CD14-positive monocyte (primary cell): Measurements from ENCODE around the gene NRXN3. TPM values are rescaled to one million over a fixed set of nuclear protein-coding genes. Genes with fewer than 3 reads are reported as not detected.

ENCODE experiments used
- DNase-seq, 3 donors: peaks; one replicate each; pipeline ENCODE4 v3.0.0-alpha.2; 2011 to 2022
- H2AFZ ChIP-seq: 2 replicates; pipeline ENCODE4 v1.6.0; 2012; ENCODE audit warnings: mild to moderate bottlenecking, low read depth, low read length, inconsistent platforms; ENCODE audit not compliant: insufficient read depth, poor library complexity, severe bottlenecking
- H3K27ac ChIP-seq, 2 donors: 1 replicate in 1 of 2; 2 replicates in 1 of 2; pipeline ENCODE4 v1.5.1; 2012 to 2013; ENCODE audit warnings: low read length in 2 of 2, control low read depth in 1 of 2, inconsistent platforms in 1 of 2, low read depth in 1 of 2, mild to moderate bottlenecking in 1 of 2
- H3K27me3 ChIP-seq, 2 donors: one replicate each; pipeline versions ENCODE4 v1.6.0 to v1.6.1; 2011 to 2013; ENCODE audit warnings: low read length in 2 of 2; ENCODE audit not compliant: control insufficient read depth in 2 of 2, insufficient read depth in 2 of 2
- H3K36me3 ChIP-seq, 2 donors: replicated peaks in 1 of 2; 1 replicate in 1 of 2; 2 replicates in 1 of 2; pipeline versions ENCODE4 v1.5.1 to v1.6.1; 2012 to 2013; ENCODE audit warnings: low read length in 2 of 2, control low read depth in 1 of 2, inconsistent platforms in 1 of 2, mild to moderate bottlenecking in 1 of 2; ENCODE audit not compliant: insufficient read depth in 2 of 2, control insufficient read depth in 1 of 2
- H3K4me1 ChIP-seq, 2 donors: 1 replicate in 1 of 2; 2 replicates in 1 of 2; pipeline versions ENCODE4 v1.5.1 to v1.6.1; 2012 to 2013; ENCODE audit warnings: low read length in 2 of 2, control low read depth in 1 of 2, inconsistent platforms in 1 of 2, mild to moderate bottlenecking in 1 of 2, moderate library complexity in 1 of 2; ENCODE audit not compliant: insufficient read depth in 2 of 2, control insufficient read depth in 1 of 2
- H3K4me2 ChIP-seq: replicated peaks from 2 replicates; pipeline ENCODE3; 2012; ENCODE audit warnings: low read length, moderate library complexity, mild to moderate bottlenecking; ENCODE audit not compliant: poor library complexity, severe bottlenecking; ENCODE audit errors: extremely low read depth
- H3K4me3 ChIP-seq, 3 experiments: fragments of 200-600 bp in 1 of 3; sonication (generic) in 1 of 3; replicated peaks in 1 of 3; 1 replicate in 2 of 3; 2 replicates in 1 of 3; pipeline ENCODE4 v1.5.1; 2011 to 2013; ENCODE audit warnings: low read length in 3 of 3, mild to moderate bottlenecking in 3 of 3, control low read depth in 2 of 3, low read depth in 2 of 3, inconsistent platforms in 1 of 3, moderate library complexity in 1 of 3
- H3K79me2 ChIP-seq: 2 replicates; pipeline ENCODE4 v1.6.0; 2012; ENCODE audit warnings: mild to moderate bottlenecking, control low read depth, inconsistent platforms, low read length, moderate library complexity; ENCODE audit not compliant: insufficient read depth
- H3K9ac ChIP-seq: 2 replicates; pipeline ENCODE4 v1.6.0; 2017; ENCODE audit warnings: low read length, mild to moderate bottlenecking; ENCODE audit not compliant: insufficient read depth, poor library complexity, severe bottlenecking
- H3K9me3 ChIP-seq, 2 donors: replicated peaks in 1 of 2; 1 replicate in 1 of 2; 2 replicates in 1 of 2; pipeline versions ENCODE4 v1.5.1 to v1.6.1; 2012 to 2013; ENCODE audit warnings: low read length in 2 of 2, control low read depth in 1 of 2; ENCODE audit not compliant: control insufficient read depth in 1 of 2, insufficient read depth in 1 of 2
- H4K20me1 ChIP-seq: 2 replicates; pipeline ENCODE4 v1.6.0; 2012; ENCODE audit warnings: mild to moderate bottlenecking, low read length, control low read depth, moderate library complexity; ENCODE audit not compliant: insufficient read depth
- H3K27ac Mint-ChIP-seq, 7 donors: one replicate each; pipeline ENCODE4 v1.8.0; 2020; ENCODE audit warnings: mild to moderate bottlenecking in 7 of 7, mixed read lengths in 7 of 7, moderate library complexity in 6 of 7, inconsistent platforms in 2 of 7
- H3K27me3 Mint-ChIP-seq, 3 donors: one replicate each; pipeline ENCODE4 v1.8.0; 2021 to 2022; ENCODE audit warnings: low read depth in 3 of 3, mild to moderate bottlenecking in 3 of 3, mixed read lengths in 3 of 3, moderate library complexity in 3 of 3, inconsistent platforms in 1 of 3
- H3K36me3 Mint-ChIP-seq, 2 donors: one replicate each; pipeline ENCODE4 v1.8.0; 2020; ENCODE audit warnings: mixed read lengths in 2 of 2, inconsistent platforms in 1 of 2, mild to moderate bottlenecking in 1 of 2
- H3K4me1 Mint-ChIP-seq: one replicate; pipeline ENCODE4 v1.8.0; 2020; ENCODE audit warnings: mild to moderate bottlenecking, mixed read lengths
- H3K4me3 Mint-ChIP-seq, 2 donors: one replicate each; pipeline ENCODE4 v1.8.0; 2020; ENCODE audit warnings: mild to moderate bottlenecking in 2 of 2, mixed read lengths in 2 of 2, moderate library complexity in 1 of 2
- H3K9me3 Mint-ChIP-seq, 7 donors: one replicate each; pipeline ENCODE4 v1.8.0; 2020 to 2022; ENCODE audit warnings: mixed read lengths in 7 of 7, mild to moderate bottlenecking in 6 of 7, moderate library complexity in 6 of 7, inconsistent platforms in 2 of 7
- WGBS: methylation state at CpG from one replicate; pipeline ENCODE4 v1.1.5; 2013; ENCODE audit warnings: missing lambda C conversion rate; ENCODE audit not compliant: insufficient coverage; 5-methylcytosine and 5-hydroxymethylcytosine counted together
- intact Hi-C, 2 donors: fragments of 100-400 bp; cut with micrococcal nuclease; formaldehyde crosslinking; loops; one replicate each; pipeline versions ENCODE4 v1.15.0 to v1.15.1; 2023
- polyA plus RNA-seq, 3 donors: library from polyadenylated mRNA; depleted of rRNA in 1 of 3; unstranded in 2 of 3; stranded (reverse) in 1 of 3; fragments of 300-500 nt in 2 of 3; fragments of >200 nt in 1 of 3; fragmentation: Illumina TruSeq in 2 of 3; gene quantifications; 1 replicate in 2 of 3; 2 replicates in 1 of 3; pipeline ENCODE4 v1.2.3, GENCODE V29; 2012 to 2021
- TF ChIP-seq, protein P1 (sequence below): fragments of 200-600 bp; IDR thresholded peaks from one replicate; pipeline ENCODE4 v1.8.0; 2022; ENCODE audit warnings: antibody characterized with exemption, mild to moderate bottlenecking

NRXN3 gene
- polyA plus RNA-seq, 3 donors, result not detected

DNA sequence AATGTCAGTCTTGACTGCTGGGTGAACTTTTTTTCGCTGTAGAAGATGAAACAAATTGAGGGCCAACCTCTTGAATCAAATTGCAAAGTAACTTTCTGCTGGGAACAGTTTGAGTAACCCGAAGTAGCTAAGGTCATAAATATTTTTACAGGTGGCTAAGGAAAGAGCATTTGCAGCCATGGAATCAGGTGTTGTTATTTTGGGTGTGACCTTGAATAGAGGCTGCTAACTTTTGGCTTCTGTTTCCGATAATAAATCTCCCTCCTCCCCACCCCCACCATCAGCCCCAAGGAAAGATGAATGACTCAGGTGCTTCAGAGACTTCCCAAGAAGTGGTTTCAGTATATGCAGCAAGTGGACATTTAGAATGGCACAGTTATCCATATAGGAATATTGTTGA is 1469.4 kb downstream of the NRXN3 start:
- Histone ChIP-seq H3K9ac (no peak overlapping the region), H3K9me3 (peaks cover 0 to 4% of the 10 kb centered on the region in 2 donors), H3K36me3 (no peaks in the 10 kb centered on the region), H3K27me3 (no peaks in the 10 kb centered on the region), H3K4me3 (no peak overlapping the region), H3K79me2 (no peaks in the 10 kb centered on the region), H3K27ac (no peak overlapping the region), H2AFZ (no peak overlapping the region), H3K4me2 (no peak overlapping the region), H3K4me1 (no peaks in the 10 kb centered on the region), H4K20me1 (no peaks in the 10 kb centered on the region)
- H3K9me3 Mint-ChIP-seq, result peaks cover 0 to 5% (median 1%) of the 10 kb centered on the region in 7 donors
- peaks cover 0 to 2% (median 1%) of the 10 kb centered on the region in 3 donors for H3K27me3 Mint-ChIP-seq
- 100% methylated on average over 1 of the region's 3 CpGs for WGBS
- intact Hi-C loops, result no loop called here
- no peak overlapping the region for H3K27ac Mint-ChIP-seq
- no peaks in the 10 kb centered on the region for H3K36me3 Mint-ChIP-seq
- no peak overlapping the region for H3K4me3 Mint-ChIP-seq
- no peak for DNase-seq
- TF ChIP-seq, protein P1, sequence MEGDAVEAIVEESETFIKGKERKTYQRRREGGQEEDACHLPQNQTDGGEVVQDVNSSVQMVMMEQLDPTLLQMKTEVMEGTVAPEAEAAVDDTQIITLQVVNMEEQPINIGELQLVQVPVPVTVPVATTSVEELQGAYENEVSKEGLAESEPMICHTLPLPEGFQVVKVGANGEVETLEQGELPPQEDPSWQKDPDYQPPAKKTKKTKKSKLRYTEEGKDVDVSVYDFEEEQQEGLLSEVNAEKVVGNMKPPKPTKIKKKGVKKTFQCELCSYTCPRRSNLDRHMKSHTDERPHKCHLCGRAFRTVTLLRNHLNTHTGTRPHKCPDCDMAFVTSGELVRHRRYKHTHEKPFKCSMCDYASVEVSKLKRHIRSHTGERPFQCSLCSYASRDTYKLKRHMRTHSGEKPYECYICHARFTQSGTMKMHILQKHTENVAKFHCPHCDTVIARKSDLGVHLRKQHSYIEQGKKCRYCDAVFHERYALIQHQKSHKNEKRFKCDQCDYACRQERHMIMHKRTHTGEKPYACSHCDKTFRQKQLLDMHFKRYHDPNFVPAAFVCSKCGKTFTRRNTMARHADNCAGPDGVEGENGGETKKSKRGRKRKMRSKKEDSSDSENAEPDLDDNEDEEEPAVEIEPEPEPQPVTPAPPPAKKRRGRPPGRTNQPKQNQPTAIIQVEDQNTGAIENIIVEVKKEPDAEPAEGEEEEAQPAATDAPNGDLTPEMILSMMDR, result no peak
- no peaks in the 10 kb centered on the region for H3K4me1 Mint-ChIP-seq

DNA sequence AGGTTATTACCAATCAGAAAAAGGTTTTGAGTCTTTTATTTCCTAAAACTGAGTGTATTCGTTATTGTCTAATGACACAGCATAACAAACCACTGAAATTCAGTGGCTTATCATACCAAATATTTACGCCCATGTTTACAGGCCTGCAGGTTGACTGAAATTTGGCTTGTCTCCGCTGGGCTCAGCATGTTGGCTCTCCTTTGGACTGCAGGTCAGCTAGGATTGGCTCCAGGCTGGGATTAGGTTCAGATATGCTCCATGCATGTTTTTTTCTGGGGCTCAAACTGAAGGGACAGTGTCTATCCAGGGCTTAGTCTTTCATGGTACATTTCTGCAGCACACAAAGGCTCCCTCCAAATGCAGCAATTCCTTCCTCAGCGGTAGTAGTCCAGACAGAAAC is 1471.2 kb downstream of the NRXN3 start:
- Mint-ChIP-seq H3K4me1 (no peaks in the 10 kb centered on the region), H3K36me3 (no peaks in the 10 kb centered on the region), H3K27ac (no peak overlapping the region), H3K9me3 (peaks cover 0 to 5% (median 3%) of the 10 kb centered on the region in 7 donors), H3K27me3 (peaks cover 0 to 2% (median 1%) of the 10 kb centered on the region in 3 donors), H3K4me3 (no peak overlapping the region)
- Histone ChIP-seq H3K4me1 (no peaks in the 10 kb centered on the region), H3K4me3 (no peak overlapping the region), H3K79me2 (no peaks in the 10 kb centered on the region), H2AFZ (no peak overlapping the region), H3K9ac (no peak overlapping the region), H4K20me1 (no peaks in the 10 kb centered on the region), H3K27me3 (no peaks in the 10 kb centered on the region), H3K27ac (no peak overlapping the region), H3K36me3 (no peaks in the 10 kb centered on the region), H3K4me2 (no peak overlapping the region), H3K9me3 (peaks cover 0 to 4% of the 10 kb centered on the region in 2 donors)
- TF ChIP-seq, protein P1, result no peak
- no CpG with 5 or more reads among the region's 4 CpGs for WGBS
- intact Hi-C loops, result no loop called here
- DNase-seq, result no peak
